HG03354 (cell line): ENCODE results near the gene TP73.
A peak's percentile ranks its signal among the peaks of the same experiment; 100 is the strongest.

Experiments used
- ATAC-seq: cut with Tn5 transposase; IDR thresholded peaks from one replicate; pipeline ENCODE4 v1.9.1; 2021; ENCODE audit warnings: mild to moderate bottlenecking; ENCODE audit not compliant: unreplicated experiment, poor library complexity, severe bottlenecking

Gene TP73

GRCh38 chr1:3650248-3651025 is 1.9 kb upstream of the TP73 start:
- ATAC-seq, result no peak

- ATAC-seq, result no peak
Measured at GRCh38 chr1:3651026-3651929, 1.0 kb upstream of the TP73 start.

GRCh38 chr1:3652548-3653285 is 401 bp downstream of the TP73 start:
- no peak for ATAC-seq

GRCh38 chr1:3653286-3653618 is 936 bp downstream of the TP73 start:
- ATAC-seq, result no peak

GRCh38 chr1:3654549-3655281 is 2.4 kb downstream of the TP73 start:
- ATAC-seq, result no peak

GRCh38 chr1:3656450-3657095 is 4.3 kb downstream of the TP73 start:
- ATAC-seq, result peak; percentile 69

GRCh38 chr1:3657096-3657475 is 4.8 kb downstream of the TP73 start:
- peak; percentile 9 for ATAC-seq

- ATAC-seq, result no peak
Measured at GRCh38 chr1:3657578-3658230, 5.4 kb downstream of the TP73 start.

GRCh38 chr1:3658231-3658615 is 5.9 kb downstream of the TP73 start:
- ATAC-seq, result no peak

GRCh38 chr1:3659093-3659492 is 6.8 kb downstream of the TP73 start:
- no peak for ATAC-seq

GRCh38 chr1:3660704-3661103 is 8.4 kb downstream of the TP73 start:
- ATAC-seq, result no peak

GRCh38 chr1:3661631-3662030 is 9.3 kb downstream of the TP73 start:
- no peak for ATAC-seq

- ATAC-seq, result no peak
Measured at GRCh38 chr1:3662080-3662671, 9.9 kb downstream of the TP73 start.

- ATAC-seq, result no peak
Measured at GRCh38 chr1:3663999-3664699, 11.8 kb downstream of the TP73 start.

GRCh38 chr1:3664700-3665375 is 12.5 kb downstream of the TP73 start:
- no peak for ATAC-seq

- ATAC-seq, result no peak
Measured at GRCh38 chr1:3668148-3668547, 15.8 kb downstream of the TP73 start.

GRCh38 chr1:3668585-3669300 is 16.4 kb downstream of the TP73 start:
- ATAC-seq, result no peak
